GM12874 (cell line): Measurements from ENCODE around the gene HUWE1.

Source experiments
- CTCF ChIP-seq: IDR thresholded peaks from 2 replicates; pipeline ENCODE4 v1.5.1; 2011; ENCODE audit warnings: low read depth, mild to moderate bottlenecking, control low read depth, low read length, moderate library complexity; ENCODE audit not compliant: insufficient read depth

Gene HUWE1

GRCh38 chrX:53631156-53631555 is 55.4 kb downstream of the HUWE1 start:
- no peak for TF ChIP-seq CTCF

GRCh38 chrX:53630261-53630660 is 56.3 kb downstream of the HUWE1 start:
- TF ChIP-seq CTCF: no peak

GRCh38 chrX:53622431-53622830 is 64.1 kb downstream of the HUWE1 start:
- TF ChIP-seq CTCF: no peak

GRCh38 chrX:53621418-53621986 is 65.0 kb downstream of the HUWE1 start:
- TF ChIP-seq CTCF: no peak

GRCh38 chrX:53616946-53617345 is 69.6 kb downstream of the HUWE1 start:
- no peak for TF ChIP-seq CTCF

GRCh38 chrX:53606456-53606855 is 80.1 kb downstream of the HUWE1 start:
- no peak for TF ChIP-seq CTCF

GRCh38 chrX:53605004-53605403 is 81.5 kb downstream of the HUWE1 start:
- no peak for TF ChIP-seq CTCF
